ENCODE data around the gene CHRD. TPM values are rescaled to one million over a fixed set of nuclear protein-coding genes. Genes with fewer than 3 reads are reported as not detected.

CHRD gene
- total RNA-seq, 4 donors from 2014 or later, result 12.3 to 17.6 (median 16.8) TPM

- 79% methylated on average over 4 of the region's 4 CpGs for WGBS
- Histone ChIP-seq H3K9me3 (no peaks in the 10 kb centered on the region), H3K36me3 (no peaks in the 10 kb centered on the region), H3K4me3 (no peak overlapping the region), H3K27ac (replicated peaks in 1 of 4) (no peak overlapping the region), H3K4me1 (peaks cover 0 to 4% (median 2%) of the 10 kb centered on the region in 4 donors), H3K27me3 (no peaks in the 10 kb centered on the region)
- no peak for TF ChIP-seq POLR2AphosphoS5 (IDR thresholded peaks at IDR 0.05)
- no peak for TF ChIP-seq CTCF (IDR thresholded peaks at IDR 0.05)
- no peak for TF ChIP-seq POLR2A (IDR thresholded peaks at IDR 0.05; ENCODE audit: low read depth)
- no peak for TF ChIP-seq EP300 (IDR thresholded peaks at IDR 0.05)
- intact Hi-C loops (cut with DNase I), result loop anchor here (10.0 kb wide), 2 partner anchors 60 to 100 kb away; no protein-coding TSS in a partner anchor
- no peak for DNase-seq (ENCODE audit: extremely low spot score)
These were observed 35.3 kb downstream of the CHRD start for GRCh38 chr3:184415203-184415490.

GRCh38 chr3:184417619-184418327 lies 37.9 kb downstream of the CHRD start:
- 35% methylated on average over 11 of the region's 14 CpGs for WGBS
- intact Hi-C loops (cut with DNase I), result loop anchor here (10.0 kb wide), 2 partner anchors 57 to 97 kb away; no protein-coding TSS in a partner anchor
- no peak overlapping the region for H3K27ac ChIP-seq (replicated peaks in 1 of 4)
- no peak for DNase-seq (ENCODE audit: extremely low spot score)
- H3K4me1 ChIP-seq, result peaks cover 0 to 4% (median 2%) of the 10 kb centered on the region in 4 donors
- no peaks in the 10 kb centered on the region for H3K27me3 ChIP-seq
- H3K36me3 ChIP-seq, result no peaks in the 10 kb centered on the region
- H3K9me3 ChIP-seq, result no peaks in the 10 kb centered on the region
- TF ChIP-seq POLR2A (IDR thresholded peaks at IDR 0.05; ENCODE audit: low read depth), result no peak
- TF ChIP-seq CTCF (IDR thresholded peaks at IDR 0.05), result peak; percentile 66 to 82 (median 76)
- H3K4me3 ChIP-seq, result no peak overlapping the region

DNA sequence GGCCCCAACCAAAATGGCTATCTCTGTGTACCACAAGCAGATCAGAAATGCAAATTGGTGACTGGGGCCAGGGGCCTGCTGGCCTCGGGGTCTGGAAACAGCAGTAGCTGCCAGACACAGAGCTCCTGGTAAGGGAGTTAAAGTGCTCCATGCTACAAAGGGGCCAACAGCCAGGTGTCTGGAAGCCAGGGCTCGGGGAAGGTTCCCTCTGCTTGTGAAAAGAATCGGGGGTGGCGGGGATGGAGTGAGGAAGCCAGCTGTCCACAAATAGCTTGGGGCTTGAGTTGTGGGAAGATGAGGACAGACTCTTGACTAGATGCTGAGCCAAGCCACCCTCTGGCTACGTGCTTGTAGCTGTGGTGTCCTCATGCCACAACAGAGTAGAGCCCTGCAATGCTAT lies 39.3 kb downstream of the CHRD start:
- Histone ChIP-seq H3K4me1 (peaks cover 0 to 4% (median 2%) of the 10 kb centered on the region in 4 donors), H3K36me3 (no peaks in the 10 kb centered on the region), H3K27me3 (no peaks in the 10 kb centered on the region), H3K4me3 (no peak overlapping the region), H3K9me3 (no peaks in the 10 kb centered on the region), H3K27ac (replicated peaks in 1 of 4) (no peak overlapping the region)
- WGBS, result 82% methylated on average over 5 of the region's 5 CpGs
- intact Hi-C loops (cut with DNase I), result loop anchor here (10.0 kb wide), 2 partner anchors 56 to 96 kb away; no protein-coding TSS in a partner anchor
- TF ChIP-seq POLR2A (IDR thresholded peaks at IDR 0.05; ENCODE audit: low read depth), result no peak
- no peak for TF ChIP-seq EP300 (IDR thresholded peaks at IDR 0.05)
- no peak for TF ChIP-seq CTCF (IDR thresholded peaks at IDR 0.05)
- no peak for TF ChIP-seq POLR2AphosphoS5 (IDR thresholded peaks at IDR 0.05)
- no peak for DNase-seq (ENCODE audit: extremely low spot score)

GRCh38 chr3:184423561-184423960 lies 43.7 kb downstream of the CHRD start:
- no peak for TF ChIP-seq CTCF (IDR thresholded peaks at IDR 0.05)
- TF ChIP-seq EP300 (IDR thresholded peaks at IDR 0.05), result no peak
- no peaks in the 10 kb centered on the region for H3K9me3 ChIP-seq
- no peak overlapping the region for H3K27ac ChIP-seq (replicated peaks in 1 of 4)
- peaks cover 0 to 5% (median 0%) of the 10 kb centered on the region in 4 donors for H3K27me3 ChIP-seq
- no peak for DNase-seq (ENCODE audit: extremely low spot score)
- WGBS, result 83% methylated on average over 3 of the region's 3 CpGs
- no peaks in the 10 kb centered on the region for H3K36me3 ChIP-seq
- no peak overlapping the region for H3K4me3 ChIP-seq
- intact Hi-C loops (cut with DNase I), result no loop called here
- H3K4me1 ChIP-seq, result no peaks in the 10 kb centered on the region

DNA sequence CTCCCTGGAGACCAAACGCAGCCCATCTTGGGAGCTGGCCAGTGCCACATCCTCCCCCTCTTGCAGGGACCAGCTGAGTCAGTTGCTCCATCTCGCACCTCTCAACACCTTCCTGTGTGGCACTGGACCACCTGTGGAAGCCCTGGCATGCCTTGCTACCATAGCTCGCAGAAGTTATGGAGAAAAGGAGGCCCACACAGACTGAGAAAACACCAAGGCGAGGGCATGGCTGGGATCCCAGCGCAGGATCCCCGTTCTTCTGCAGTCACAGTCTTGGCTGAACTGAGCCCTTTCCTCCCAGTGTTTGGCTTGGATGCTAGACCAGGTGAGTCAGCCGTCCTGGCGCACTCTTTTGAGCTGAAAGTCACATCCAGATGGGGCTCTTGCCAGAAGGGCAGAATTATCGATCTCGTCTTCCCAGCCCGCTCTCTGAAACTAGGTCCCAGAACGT lies 46.9 kb downstream of the CHRD start:
- TF ChIP-seq CTCF (IDR thresholded peaks at IDR 0.05), result no peak
- TF ChIP-seq POLR2A (IDR thresholded peaks at IDR 0.05; ENCODE audit: low read depth), result no peak
- TF ChIP-seq POLR2AphosphoS5 (IDR thresholded peaks at IDR 0.05), result no peak
- Histone ChIP-seq H3K9me3 (no peaks in the 10 kb centered on the region), H3K27ac (replicated peaks in 1 of 4) (no peak overlapping the region), H3K27me3 (peaks cover 0 to 5% (median 0%) of the 10 kb centered on the region in 4 donors), H3K4me3 (no peak overlapping the region), H3K36me3 (no peaks in the 10 kb centered on the region), H3K4me1 (peaks cover 0 to 3% (median 0%) of the 10 kb centered on the region in 4 donors)
- 68% methylated on average over 10 of the region's 12 CpGs for WGBS
- no peak for DNase-seq (ENCODE audit: extremely low spot score)
- intact Hi-C loops (cut with DNase I), result no loop called here

Measured in esophagus muscularis mucosa (tissue), 4 donors.